Tibial nerve (tissue), 4 donors: ENCODE data around the gene CPNE7. TPM values are rescaled to one million over a fixed set of nuclear protein-coding genes. Genes with fewer than 3 reads are reported as not detected.

Source experiments
- DNase-seq, 2 donors: peaks; one replicate each; pipeline ENCODE4 v3.0.0-alpha.2; 2019; ENCODE audit warnings: low spot score in 2 of 2
- H3K27ac ChIP-seq, 4 donors: fragments of 200-600 bp; sonication (generic) in 3 of 4; one replicate each; pipeline ENCODE4 v1.5.1; 2017 to 2019; ENCODE audit warnings: mild to moderate bottlenecking in 1 of 4
- H3K27me3 ChIP-seq, 2 donors: fragments of 200-600 bp; sonication (generic) in 1 of 2; one replicate each; pipeline versions ENCODE4 v1.5.1 to v1.6.0; 2017 to 2019
- H3K36me3 ChIP-seq, 3 donors: fragments of 200-600 bp; sonication (generic); one replicate each; pipeline ENCODE4 v1.5.1; 2018 to 2019
- H3K4me1 ChIP-seq, 4 donors: fragments of 200-600 bp; sonication (generic) in 3 of 4; one replicate each; pipeline ENCODE4 v1.5.1; 2017 to 2019
- H3K4me3 ChIP-seq, 4 donors: fragments of 200-600 bp; sonication (generic) in 3 of 4; one replicate each; pipeline ENCODE4 v1.5.1; 2017 to 2019; ENCODE audit warnings: mild to moderate bottlenecking in 1 of 4, moderate library complexity in 1 of 4
- H3K9me3 ChIP-seq, 4 donors: fragments of 200-600 bp; sonication (generic) in 3 of 4; one replicate each; pipeline ENCODE4 v1.5.1; 2017 to 2019
- CTCF ChIP-seq, 5 experiments: fragments of 200-600 bp in 3 of 5; fragments of 450-650 bp in 2 of 5; sonication (generic) in 3 of 5; IDR thresholded peaks; one replicate each; pipeline ENCODE4 v1.5.1; 2016 to 2019; ENCODE audit warnings: antibody characterized with exemption in 5 of 5, mild to moderate bottlenecking in 3 of 5, moderate library complexity in 2 of 5
- EP300 ChIP-seq, 2 donors: sonication (generic); formaldehyde crosslinking; IDR thresholded peaks; one replicate each; pipeline ENCODE4 v1.6.1; 2017; ENCODE audit warnings: antibody characterized with exemption in 2 of 2, mild to moderate bottlenecking in 1 of 2
- POLR2A ChIP-seq, 2 donors: fragments of 450-650 bp; IDR thresholded peaks; one replicate each; pipeline ENCODE4 v1.6.1; 2017; ENCODE audit warnings: antibody characterized with exemption in 2 of 2, mild to moderate bottlenecking in 2 of 2, moderate library complexity in 2 of 2
- WGBS, 2 donors: methylation state at CpG; one replicate each; pipeline ENCODE4 v1.1.5; 2018; 5-methylcytosine and 5-hydroxymethylcytosine counted together
- total RNA-seq, 4 donors: library from RNA; depleted of rRNA; stranded (reverse); fragments of >200 nt; gene quantifications; one replicate each; pipeline ENCODE4 v1.1.0, GENCODE V29; 2016

CPNE7 gene
- total RNA-seq, 4 donors from 2014 or later = 0.90 to 10.0 (median 4.2) TPM; not detected in 1

- TF ChIP-seq CTCF (IDR thresholded peaks at IDR 0.05) (no peak), POLR2A (IDR thresholded peaks at IDR 0.05) (no peak), EP300 (IDR thresholded peaks at IDR 0.05) (no peak)
- Histone ChIP-seq H3K36me3 (peaks cover 0 to 80% (median 9%) of the 10 kb centered on the region in 3 donors), H3K4me1 (peaks cover 0 to 14% (median 4%) of the 10 kb centered on the region in 4 donors), H3K27ac (no peak overlapping the region), H3K9me3 (no peaks in the 10 kb centered on the region), H3K4me3 (no peak overlapping the region), H3K27me3 (no peaks in the 10 kb centered on the region)
- 89 to 93% methylated on average over 13 of the region's 13 CpGs for WGBS, 2 donors
- no peak for DNase-seq
These were observed 35.0 kb upstream of the CPNE7 start for GRCh38 chr16:89540557-89540956.

GRCh38 chr16:89541792-89542191 lies 33.8 kb upstream of the CPNE7 start:
- DNase-seq = no peak
- H3K27ac ChIP-seq = no peak overlapping the region
- no peaks in the 10 kb centered on the region for H3K9me3 ChIP-seq
- H3K36me3 ChIP-seq = peaks cover 7 to 88% (median 9%) of the 10 kb centered on the region in 3 donors
- TF ChIP-seq CTCF (IDR thresholded peaks at IDR 0.05) = no peak
- TF ChIP-seq POLR2A (IDR thresholded peaks at IDR 0.05) = no peak
- TF ChIP-seq EP300 (IDR thresholded peaks at IDR 0.05) = no peak
- no peak overlapping the region for H3K4me3 ChIP-seq
- H3K27me3 ChIP-seq = no peaks in the 10 kb centered on the region
- 87 to 89% methylated on average over 17 to 21 of the region's 21 CpGs for WGBS, 2 donors
- H3K4me1 ChIP-seq = peaks cover 0 to 11% (median 4%) of the 10 kb centered on the region in 4 donors

GRCh38 chr16:89544113-89544512 lies 31.4 kb upstream of the CPNE7 start:
- TF ChIP-seq EP300 (IDR thresholded peaks at IDR 0.05) (no peak), CTCF (IDR thresholded peaks at IDR 0.05) (no peak), POLR2A (IDR thresholded peaks at IDR 0.05) (no peak)
- 87 to 92% methylated on average over 11 of the region's 11 CpGs for WGBS, 2 donors

GRCh38 chr16:89544713-89545043 lies 30.9 kb upstream of the CPNE7 start:
- peaks cover 4 to 97% (median 7%) of the 10 kb centered on the region in 3 donors for H3K36me3 ChIP-seq
- 92 to 94% methylated on average over 13 of the region's 13 CpGs for WGBS, 2 donors
- H3K27ac ChIP-seq = no peak overlapping the region
- TF ChIP-seq EP300 (IDR thresholded peaks at IDR 0.05) = no peak
- TF ChIP-seq POLR2A (IDR thresholded peaks at IDR 0.05) = no peak
- TF ChIP-seq CTCF (IDR thresholded peaks at IDR 0.05) = no peak
- no peaks in the 10 kb centered on the region for H3K9me3 ChIP-seq
- H3K4me1 ChIP-seq = no peaks in the 10 kb centered on the region
- DNase-seq = no peak
- H3K27me3 ChIP-seq = no peaks in the 10 kb centered on the region
- no peak overlapping the region for H3K4me3 ChIP-seq

More at GRCh38 chr16:89544113-89544512, 31.4 kb upstream of the CPNE7 start:
- no peak for DNase-seq
- no peaks in the 10 kb centered on the region for H3K27me3 ChIP-seq
- no peaks in the 10 kb centered on the region for H3K4me1 ChIP-seq
- peaks cover 4 to 93% (median 7%) of the 10 kb centered on the region in 3 donors for H3K36me3 ChIP-seq
- H3K9me3 ChIP-seq = no peaks in the 10 kb centered on the region
- no peak overlapping the region for H3K27ac ChIP-seq
- no peak overlapping the region for H3K4me3 ChIP-seq

- TF ChIP-seq CTCF (IDR thresholded peaks at IDR 0.05) (no peak), EP300 (IDR thresholded peaks at IDR 0.05) (no peak), POLR2A (IDR thresholded peaks at IDR 0.05) (no peak)
- no peaks in the 10 kb centered on the region for H3K27me3 ChIP-seq
- WGBS, 2 donors = 86 to 87% methylated on average over 16 to 17 of the region's 17 CpGs
These were observed 30.3 kb upstream of the CPNE7 start for GRCh38 chr16:89545044-89545830.

More at GRCh38 chr16:89545044-89545830, 30.3 kb upstream of the CPNE7 start:
- H3K36me3 ChIP-seq = peaks cover 4 to 97% (median 7%) of the 10 kb centered on the region in 3 donors
- no peak for DNase-seq
- H3K9me3 ChIP-seq = no peaks in the 10 kb centered on the region
- no peak overlapping the region for H3K4me3 ChIP-seq
- no peaks in the 10 kb centered on the region for H3K4me1 ChIP-seq
- no peak overlapping the region for H3K27ac ChIP-seq
